ENCODE measurements around the gene STMN1. TPM values are rescaled to one million over a fixed set of nuclear protein-coding genes. Genes with fewer than 3 reads are reported as not detected.

STMN1 gene
- total RNA-seq = 10 to 100 TPM; 19.0 to 26.5 (median 24.0) TPM

- DNase-seq (ENCODE audit: low spot score in 2 of 2) = peak; percentile 88 to 98
- TF ChIP-seq CTCF (IDR thresholded peaks at IDR 0.05) = no peak
- peak in 1 of 2 donors; percentile 43 for TF ChIP-seq POLR2A (IDR thresholded peaks at IDR 0.05)
- intact Hi-C loops (cut with DNase I; ENCODE audit: low total_unique reads) = no loop called here
- peak within 1 kb of the TSS; percentile 73 for H3K4me3 ChIP-seq (ENCODE audit: low read depth, poor library complexity, severe bottlenecking)
- 2% methylated on average over 10 to 24 of the region's 102 CpGs for WGBS, 2 donors
Measured at GRCh38 chr1:25905680-25906643, at the start of gene STMN1. STMN1 (minus strand) TSS chr1:25906419; CDS start chr1:25904676, 1,743 bp downstream.

- intact Hi-C loops (cut with DNase I; ENCODE audit: low total_unique reads) = no loop called here
- H3K4me3 ChIP-seq (ENCODE audit: low read depth, poor library complexity, severe bottlenecking) = no peak overlapping the region
- TF ChIP-seq CTCF (IDR thresholded peaks at IDR 0.05) (no peak), POLR2A (IDR thresholded peaks at IDR 0.05) (no peak)
- DNase-seq (ENCODE audit: low spot score in 2 of 2) = no peak
Measured at GRCh38 chr1:25955553-25955952, 49.3 kb upstream of the STMN1 start.

GRCh38 chr1:25954282-25954938 is 48.2 kb upstream of the STMN1 start:
- no peak for DNase-seq (ENCODE audit: low spot score in 2 of 2)
- intact Hi-C loops (cut with DNase I; ENCODE audit: low total_unique reads) = no loop called here
- WGBS, 2 donors = 67 to 72% methylated on average over 10 of the region's 10 CpGs
- TF ChIP-seq POLR2A (IDR thresholded peaks at IDR 0.05) (no peak), CTCF (IDR thresholded peaks at IDR 0.05) (no peak)
- no peak overlapping the region for H3K4me3 ChIP-seq (ENCODE audit: low read depth, poor library complexity, severe bottlenecking)

GRCh38 chr1:25952841-25953401 is 46.7 kb upstream of the STMN1 start:
- TF ChIP-seq POLR2A (IDR thresholded peaks at IDR 0.05) = no peak
- no peak for TF ChIP-seq CTCF (IDR thresholded peaks at IDR 0.05)
- intact Hi-C loops (cut with DNase I; ENCODE audit: low total_unique reads) = no loop called here
- DNase-seq (ENCODE audit: low spot score in 2 of 2) = no peak
- WGBS, 2 donors = 30 to 40% methylated on average over 4 of the region's 4 CpGs
- no peak overlapping the region for H3K4me3 ChIP-seq (ENCODE audit: low read depth, poor library complexity, severe bottlenecking)

GRCh38 chr1:25948641-25949040 is 42.4 kb upstream of the STMN1 start:
- DNase-seq (ENCODE audit: low spot score in 2 of 2) = no peak
- TF ChIP-seq POLR2A (IDR thresholded peaks at IDR 0.05) (no peak), CTCF (IDR thresholded peaks at IDR 0.05) (no peak)
- intact Hi-C loops (cut with DNase I; ENCODE audit: low total_unique reads) = no loop called here
- WGBS, 2 donors = 82 to 87% methylated on average over 4 of the region's 4 CpGs
- no peak overlapping the region for H3K4me3 ChIP-seq (ENCODE audit: low read depth, poor library complexity, severe bottlenecking)

Measured in lower leg skin (tissue), 4 donors.